Stomach (tissue), 9 donors: ENCODE results near the gene PFKFB2. TPM values are rescaled to one million over a fixed set of nuclear protein-coding genes. Genes with fewer than 3 reads are reported as not detected.

Experiments used
- DNase-seq, 2 donors: peaks; one replicate each; pipeline versions ENCODE4 v3.0.0 to v3.0.0-alpha.2; 2013 to 2019
- H3K27ac ChIP-seq, 5 donors: fragments of 200-600 bp in 4 of 5; sonication (generic) in 4 of 5; one replicate each; pipeline ENCODE4 v1.5.1; 2013 to 2019; ENCODE audit warnings: mild to moderate bottlenecking in 1 of 5, moderate library complexity in 1 of 5
- H3K27me3 ChIP-seq, 3 donors: fragments of 200-600 bp; sonication (generic); one replicate each; pipeline ENCODE4 v1.5.1; 2017 to 2019; ENCODE audit warnings: mixed run types in 1 of 3
- H3K36me3 ChIP-seq, 4 donors: fragments of 200-600 bp; sonication (generic); 1 replicate in 3 of 4; 2 replicates in 1 of 4; pipeline ENCODE4 v1.5.1; 2016 to 2019
- H3K4me1 ChIP-seq, 4 donors: fragments of 200-600 bp; sonication (generic); one replicate each; pipeline ENCODE4 v1.5.1; 2016 to 2019
- H3K4me3 ChIP-seq, 4 donors: fragments of 200-600 bp; sonication (generic) in 3 of 4; one replicate each; pipeline ENCODE4 v1.5.1; 2016 to 2019; ENCODE audit warnings: mild to moderate bottlenecking in 1 of 4
- H3K9me3 ChIP-seq, 4 donors: fragments of 200-600 bp; sonication (generic); one replicate each; pipeline ENCODE4 v1.5.1; 2016 to 2019
- CTCF ChIP-seq, 7 experiments: fragments of 450-650 bp in 4 of 7; fragments of 200-600 bp in 3 of 7; sonication (generic) in 3 of 7; IDR thresholded peaks; one replicate each; pipeline ENCODE4 v1.5.1; 2016 to 2019; ENCODE audit warnings: antibody characterized with exemption in 7 of 7, control low read depth in 2 of 7, mild to moderate bottlenecking in 1 of 7
- EP300 ChIP-seq: sonication (generic); formaldehyde crosslinking; IDR thresholded peaks from one replicate; pipeline ENCODE4 v1.6.1; 2017; ENCODE audit warnings: antibody characterized with exemption
- POLR2A ChIP-seq, 4 donors: fragments of 450-650 bp; IDR thresholded peaks; one replicate each; pipeline ENCODE4 v1.6.1; 2016; ENCODE audit warnings: antibody characterized with exemption in 4 of 4, control low read depth in 2 of 4, mild to moderate bottlenecking in 1 of 4, moderate library complexity in 1 of 4
- POLR2AphosphoS5 ChIP-seq, 3 donors: sonication (generic); formaldehyde crosslinking; IDR thresholded peaks; one replicate each; pipeline ENCODE4 v1.6.1; 2016; ENCODE audit warnings: antibody characterized with exemption in 3 of 3
- WGBS, 5 donors: extraction: QIAGEN DNeasy Blood & Tissue Kit in 3 of 5; methylation state at CpG; one replicate each; pipeline versions ENCODE4 v1.1.5 to v1.1.7; 2013 to 2018; 5-methylcytosine and 5-hydroxymethylcytosine counted together
- intact Hi-C: fragments of 100-400 bp; cut with DNase I; formaldehyde crosslinking; loops from one replicate; pipeline ENCODE4 v1.15.1; 2023; ENCODE audit warnings: low total_unique reads
- polyA plus RNA-seq, 3 donors: library from polyadenylated mRNA; stranded (reverse); fragments of 200-250 nt; gene quantifications; one replicate each; pipeline ENCODE4 v1.2.3, GENCODE V29; 2013
- total RNA-seq, 5 donors: library from RNA; depleted of rRNA; stranded (reverse); fragments of >200 nt; gene quantifications; one replicate each; pipeline versions ENCODE4 v1.1.0 to v1.2.3, GENCODE V29; 2014 to 2016
- donor health status: healthy with polysubstance abuse.
- donor health status: Bipolar disorder and iron deficiency.
- donor health status: healthy.

The PFKFB2 gene
- total and polyA plus RNA-seq, 8 donors, result 2.3 to 97.3 (median 15.4) TPM

DNA sequence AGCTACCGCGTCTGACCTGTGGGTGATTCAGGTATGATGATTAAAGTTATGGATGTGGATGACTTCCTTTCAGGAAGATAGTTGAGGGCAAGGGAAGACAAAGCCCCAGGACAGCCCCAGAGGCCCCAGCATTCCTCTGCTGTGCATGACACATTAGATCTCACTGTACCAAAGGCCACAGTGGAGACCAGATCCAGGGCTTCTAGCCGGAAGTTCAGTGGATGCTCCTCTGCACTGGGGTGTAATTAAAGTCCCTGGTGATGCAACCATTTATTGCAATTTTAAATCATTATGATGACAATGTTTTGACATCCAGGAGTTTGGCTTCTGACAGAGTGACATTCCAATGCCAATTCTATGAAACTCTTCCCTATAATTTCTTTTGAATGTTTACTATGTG is 55.9 kb downstream of the PFKFB2 start:
- intact Hi-C loops, result no loop called here

DNA sequence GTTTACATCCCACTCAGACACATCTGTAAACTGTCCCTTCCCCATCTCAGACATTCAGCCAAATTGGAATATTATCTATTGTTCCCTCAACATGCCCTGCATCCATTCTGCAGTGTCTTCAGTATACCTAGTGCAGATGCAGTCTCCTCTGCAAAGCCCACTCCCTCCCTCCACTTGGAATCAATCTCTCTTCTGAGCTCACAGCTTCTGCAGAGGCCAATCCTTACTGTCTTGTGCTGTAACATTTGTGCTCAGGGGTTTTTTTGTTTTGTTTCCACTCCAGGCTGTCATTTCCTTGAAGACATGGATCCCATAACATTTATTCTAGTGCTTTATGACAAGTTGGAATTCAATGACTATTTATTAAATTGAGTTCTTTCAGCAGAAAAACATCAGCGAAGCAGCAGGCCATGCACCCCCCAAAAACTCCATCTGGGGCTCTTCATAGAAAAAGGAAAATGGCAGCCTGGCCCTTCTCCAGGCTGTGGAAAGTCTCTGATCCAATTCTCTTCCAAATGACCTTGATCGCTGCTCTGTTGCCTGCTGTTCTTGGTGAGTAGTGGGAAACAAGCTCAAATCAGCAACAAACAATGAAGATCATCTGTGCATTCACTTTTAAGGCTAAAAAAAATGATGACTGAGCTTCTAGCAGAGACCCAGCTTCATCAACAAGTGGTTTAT is 59.7 kb downstream of the PFKFB2 start:
- Histone ChIP-seq H3K36me3 (no peaks in the 10 kb centered on the region), H3K9me3 (no peaks in the 10 kb centered on the region), H3K4me3 (no peak overlapping the region), H3K27ac (no peak overlapping the region), H3K4me1 (no peaks in the 10 kb centered on the region), H3K27me3 (no peaks in the 10 kb centered on the region)
- WGBS, 5 donors, result 65 to 85% (median 81%) methylated on average over 2 of the region's 2 CpGs
- intact Hi-C loops, result no loop called here
- TF ChIP-seq CTCF (IDR thresholded peaks at IDR 0.05), result no peak
- TF ChIP-seq POLR2AphosphoS5 (IDR thresholded peaks at IDR 0.05), result no peak
- TF ChIP-seq POLR2A (IDR thresholded peaks at IDR 0.05), result no peak
- no peak for TF ChIP-seq EP300
- peak in 1 of 2 donors; percentile 43 for DNase-seq

More for the DNA sequence above, 55.9 kb downstream of the PFKFB2 start:
- 77 to 96% (median 90%) methylated on average over 3 of the region's 3 CpGs for WGBS, 5 donors
- Histone ChIP-seq H3K27ac (no peak overlapping the region), H3K4me1 (no peaks in the 10 kb centered on the region), H3K27me3 (no peaks in the 10 kb centered on the region), H3K36me3 (no peaks in the 10 kb centered on the region), H3K9me3 (no peaks in the 10 kb centered on the region), H3K4me3 (no peak overlapping the region)
- TF ChIP-seq POLR2A (IDR thresholded peaks at IDR 0.05) (no peak), POLR2AphosphoS5 (IDR thresholded peaks at IDR 0.05) (no peak), EP300 (no peak), CTCF (IDR thresholded peaks at IDR 0.05) (no peak)
- DNase-seq, result no peak

- no peak for DNase-seq
- Histone ChIP-seq H3K36me3 (no peaks in the 10 kb centered on the region), H3K9me3 (no peaks in the 10 kb centered on the region), H3K4me1 (no peaks in the 10 kb centered on the region), H3K27ac (no peak overlapping the region), H3K27me3 (no peaks in the 10 kb centered on the region), H3K4me3 (no peak overlapping the region)
- intact Hi-C loops, result no loop called here
- WGBS, 5 donors, result 69 to 75% (median 70%) methylated on average over 5 of the region's 5 CpGs
- TF ChIP-seq EP300, result no peak
- TF ChIP-seq POLR2A (IDR thresholded peaks at IDR 0.05), result no peak
- no peak for TF ChIP-seq CTCF (IDR thresholded peaks at IDR 0.05)
- TF ChIP-seq POLR2AphosphoS5 (IDR thresholded peaks at IDR 0.05), result no peak
These were observed 62.2 kb downstream of the PFKFB2 start for GRCh38 chr1:207115269-207115668.

DNA sequence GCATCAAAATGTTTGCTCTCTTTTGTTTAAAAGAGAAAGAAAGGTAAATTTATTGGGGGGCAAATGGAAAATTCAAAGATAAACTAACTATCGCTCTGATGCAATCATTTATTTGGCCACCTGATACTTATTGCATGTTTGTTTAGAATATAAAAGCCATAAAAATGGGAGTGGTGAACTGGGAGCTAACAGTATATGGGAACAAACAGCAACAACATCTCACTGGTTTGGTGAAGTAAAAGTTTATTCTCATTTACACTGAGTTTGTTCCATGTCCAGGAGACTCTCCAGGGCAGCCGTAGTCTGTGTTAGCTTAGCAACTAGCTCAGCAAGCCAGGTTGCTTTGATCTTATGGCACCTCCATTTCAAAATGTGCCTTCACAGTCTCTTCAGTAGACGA is 71.3 kb downstream of the PFKFB2 start:
- TF ChIP-seq POLR2AphosphoS5 (IDR thresholded peaks at IDR 0.05) (no peak), POLR2A (IDR thresholded peaks at IDR 0.05) (no peak), CTCF (IDR thresholded peaks at IDR 0.05) (no peak)
- Histone ChIP-seq H3K27ac (no peak overlapping the region), H3K4me3 (no peak overlapping the region), H3K4me1 (no peaks in the 10 kb centered on the region), H3K27me3 (no peaks in the 10 kb centered on the region), H3K36me3 (peaks cover 0 to 15% (median 0%) of the 10 kb centered on the region in 4 donors), H3K9me3 (peaks cover 5 to 26% (median 20%) of the 10 kb centered on the region in 4 donors)
- WGBS, 5 donors, result 75 to 80% (median 78%) methylated on average over 3 of the region's 3 CpGs
- intact Hi-C loops, result no loop called here
- DNase-seq, result no peak
